ENCODE measurements around the gene NCR2. TPM values are rescaled to one million over a fixed set of nuclear protein-coding genes. Genes with fewer than 3 reads are reported as not detected.
A peak's percentile ranks its signal among the peaks of the same experiment; 100 is the strongest.

The NCR2 gene
- total RNA-seq, 4 donors from 2014 or later: not detected

GRCh38 chr6:41302638-41303037 lies 32.8 kb upstream of the NCR2 start:
- no peak for TF ChIP-seq CTCF (IDR thresholded peaks at IDR 0.05 in 4 of 5, conservative IDR thresholded peaks at IDR 0.05 in 1 of 5)
- TF ChIP-seq POLR2A (IDR thresholded peaks at IDR 0.05): no peak
- H3K27me3 ChIP-seq: peaks cover 0 to 3% (median 0%) of the 10 kb centered on the region in 3 donors
- H3K36me3 ChIP-seq: no peaks in the 10 kb centered on the region
- H3K4me3 ChIP-seq: no peak overlapping the region
- intact Hi-C loops (cut with DNase I; ENCODE audit: low total_unique reads): no loop called here
- no peak overlapping the region for H3K27ac ChIP-seq
- in situ Hi-C loops (cut with MboI; ENCODE audit: low sequenced_read_pairs in 4 of 4): no loop called here
- DNase-seq: no peak
- no peaks in the 10 kb centered on the region for H3K9me3 ChIP-seq
- no peaks in the 10 kb centered on the region for H3K4me1 ChIP-seq
- no peak for ATAC-seq

GRCh38 chr6:41306187-41306854 lies 29.1 kb upstream of the NCR2 start:
- no peak for TF ChIP-seq POLR2A (IDR thresholded peaks at IDR 0.05)
- peak; percentile 19 to 53 (median 43) for TF ChIP-seq CTCF (IDR thresholded peaks at IDR 0.05 in 4 of 5, conservative IDR thresholded peaks at IDR 0.05 in 1 of 5)
- DNase-seq (no peak), ATAC-seq (no peak)
- H3K9me3 ChIP-seq: no peaks in the 10 kb centered on the region
- H3K27ac ChIP-seq: no peak overlapping the region
- in situ Hi-C loops (cut with MboI; ENCODE audit: low sequenced_read_pairs in 4 of 4) (no loop called here), intact Hi-C loops (cut with DNase I; ENCODE audit: low total_unique reads) (no loop called here)
- no peaks in the 10 kb centered on the region for H3K4me1 ChIP-seq
- H3K36me3 ChIP-seq: no peaks in the 10 kb centered on the region
- peaks cover 6 to 11% (median 8%) of the 10 kb centered on the region in 3 donors for H3K27me3 ChIP-seq
- H3K4me3 ChIP-seq: no peak overlapping the region

- no peaks in the 10 kb centered on the region for H3K9me3 ChIP-seq
- H3K27ac ChIP-seq: no peak overlapping the region
- DNase-seq (no peak), ATAC-seq (no peak)
- H3K36me3 ChIP-seq: no peaks in the 10 kb centered on the region
- in situ Hi-C loops (cut with MboI; ENCODE audit: low sequenced_read_pairs in 4 of 4) (no loop called here), intact Hi-C loops (cut with DNase I; ENCODE audit: low total_unique reads) (loop anchor here (5.0 kb wide), 1 partner anchor 223 kb away; no protein-coding TSS in a partner anchor)
- peaks cover 5 to 11% of the 10 kb centered on the region in 2 donors for H3K4me1 ChIP-seq
- H3K4me3 ChIP-seq: no peak overlapping the region
- peaks cover 30 to 39% (median 37%) of the 10 kb centered on the region in 3 donors for H3K27me3 ChIP-seq
- TF ChIP-seq CTCF (IDR thresholded peaks at IDR 0.05 in 4 of 5, conservative IDR thresholded peaks at IDR 0.05 in 1 of 5): no peak
- no peak for TF ChIP-seq POLR2A (IDR thresholded peaks at IDR 0.05)
Measured at GRCh38 chr6:41315203-41315602, 20.2 kb upstream of the NCR2 start.

- intact Hi-C loops (cut with DNase I; ENCODE audit: low total_unique reads) (loop anchor here (5.0 kb wide), 1 partner anchor 224 kb away; no protein-coding TSS in a partner anchor), in situ Hi-C loops (cut with MboI; ENCODE audit: low sequenced_read_pairs in 4 of 4) (no loop called here)
- DNase-seq (no peak), ATAC-seq (no peak)
- Histone ChIP-seq H3K4me1 (peaks cover 5 to 11% of the 10 kb centered on the region in 2 donors), H3K4me3 (no peak overlapping the region), H3K36me3 (no peaks in the 10 kb centered on the region), H3K27ac (no peak overlapping the region), H3K27me3 (peaks cover 26 to 37% (median 30%) of the 10 kb centered on the region in 3 donors), H3K9me3 (no peaks in the 10 kb centered on the region)
- TF ChIP-seq POLR2A (IDR thresholded peaks at IDR 0.05) (no peak), CTCF (IDR thresholded peaks at IDR 0.05 in 4 of 5, conservative IDR thresholded peaks at IDR 0.05 in 1 of 5) (no peak)
Measured at GRCh38 chr6:41315943-41316620, 19.3 kb upstream of the NCR2 start.
